PFSK-1 (cell line): ENCODE results near the gene KCNQ1OT1.

Experiments
- FOXP2 ChIP-seq: optimal IDR thresholded peaks from 2 replicates; pipeline ENCODE3; 2011; ENCODE audit warnings: borderline replicate concordance, control low read depth, inconsistent platforms; ENCODE audit not compliant: insufficient read depth; ENCODE audit errors: extremely low read length, extremely low read depth
- POLR2AphosphoS5 ChIP-seq: IDR thresholded peaks from 2 replicates; pipeline ENCODE4 v1.6.1; 2012; ENCODE audit warnings: low read depth, mild to moderate bottlenecking, control low read depth, low read length, moderate library complexity
- REST ChIP-seq, 2 experiments: IDR thresholded peaks; 2 replicates each; pipeline versions ENCODE4 v1.6.1 to v1.8.0; 2011 to 2012; ENCODE audit warnings: low read depth in 2 of 2, low read length in 2 of 2, control low read depth in 1 of 2, inconsistent platforms in 1 of 2, mild to moderate bottlenecking in 1 of 2, moderate library complexity in 1 of 2; ENCODE audit not compliant: insufficient read depth in 1 of 2
- SIN3A ChIP-seq: IDR thresholded peaks from 2 replicates; pipeline ENCODE4 v1.6.1; 2012; ENCODE audit warnings: mild to moderate bottlenecking, low read length, moderate library complexity, borderline replicate concordance; ENCODE audit not compliant: insufficient read depth
- TAF1 ChIP-seq: IDR thresholded peaks from 2 replicates; pipeline ENCODE4 v1.6.1; 2012; ENCODE audit warnings: low read length, control low read depth, borderline replicate concordance; ENCODE audit not compliant: insufficient read depth

Gene KCNQ1OT1

GRCh38 chr11:2593393-2593950 is 106.3 kb downstream of the KCNQ1OT1 start:
- no peak for TF ChIP-seq REST (IDR thresholded peaks at IDR 0.05; ENCODE audit: insufficient read depth in 1 of 2, low read depth in 2 of 2, low read length in 2 of 2)

DNA sequence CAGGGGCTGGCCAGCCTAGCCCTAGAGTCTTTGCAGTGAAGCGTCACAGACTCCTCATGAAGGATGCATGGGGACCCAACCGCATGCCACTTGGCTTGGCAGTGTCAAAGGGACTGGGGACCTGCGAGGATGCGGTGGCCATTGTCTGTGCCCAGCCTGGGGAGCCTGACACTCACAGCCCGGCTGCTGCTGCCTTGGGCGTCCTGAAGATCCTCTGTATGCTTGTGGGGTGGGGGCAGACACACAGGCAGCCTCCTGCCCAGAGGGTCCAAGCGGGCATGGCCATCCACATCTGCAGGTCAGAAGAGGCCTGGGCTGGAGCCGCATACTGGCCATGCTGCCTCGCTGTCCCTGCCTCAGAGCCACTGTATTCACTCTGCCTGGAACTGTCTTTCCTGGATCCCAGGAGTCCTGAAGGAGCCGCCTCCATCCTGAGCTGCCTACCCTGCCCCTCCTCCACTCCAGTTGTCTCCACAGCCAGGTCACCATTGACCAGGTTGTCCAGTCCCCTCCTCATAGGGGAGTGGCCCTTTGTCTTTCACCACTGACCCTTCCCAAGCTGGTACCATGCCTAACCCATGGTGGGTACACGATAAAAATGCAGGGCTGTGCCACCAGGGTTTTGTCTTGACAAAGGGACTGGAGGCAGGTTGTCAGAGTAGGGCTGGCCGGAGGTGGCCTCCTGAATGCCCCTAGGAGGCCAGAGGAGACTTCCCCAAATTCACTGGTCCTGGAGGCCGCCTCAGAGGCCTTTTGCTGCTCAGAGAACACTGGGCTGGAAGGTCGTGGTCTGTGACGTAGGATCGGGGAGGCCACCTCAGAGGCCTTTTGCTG is 107.0 kb downstream of the KCNQ1OT1 start:
- TF ChIP-seq REST (IDR thresholded peaks at IDR 0.05; ENCODE audit: insufficient read depth in 1 of 2, low read depth in 2 of 2, low read length in 2 of 2) (no peak), POLR2AphosphoS5 (no peak), SIN3A (no peak), TAF1 (no peak), FOXP2 (no peak)

GRCh38 chr11:2591805-2592204 is 108.0 kb downstream of the KCNQ1OT1 start:
- no peak for TF ChIP-seq SIN3A
- no peak for TF ChIP-seq FOXP2
- no peak for TF ChIP-seq REST (IDR thresholded peaks at IDR 0.05; ENCODE audit: insufficient read depth in 1 of 2, low read depth in 2 of 2, low read length in 2 of 2)
- TF ChIP-seq TAF1: no peak

- no peak for TF ChIP-seq FOXP2
- no peak for TF ChIP-seq SIN3A
- no peak for TF ChIP-seq POLR2AphosphoS5
- TF ChIP-seq TAF1: no peak
- no peak for TF ChIP-seq REST (IDR thresholded peaks at IDR 0.05; ENCODE audit: insufficient read depth in 1 of 2, low read depth in 2 of 2, low read length in 2 of 2)
Measured at GRCh38 chr11:2590965-2591754, 108.6 kb downstream of the KCNQ1OT1 start.
